NT2/D1 (cell line): ENCODE results near the gene ST3GAL4.

ENCODE experiments used
- SUZ12 ChIP-seq: IDR thresholded peaks from 2 replicates; pipeline ENCODE4 v1.6.1; 2011; ENCODE audit not compliant: insufficient read length, insufficient read depth; ENCODE audit errors: extremely low read depth
- YY1 ChIP-seq: IDR thresholded peaks from 2 replicates; pipeline ENCODE4 v1.6.1; 2011; ENCODE audit not compliant: insufficient read length, insufficient read depth
- ZNF274 ChIP-seq: IDR thresholded peaks from 2 replicates; pipeline ENCODE4 v1.6.1; 2011; ENCODE audit warnings: mild to moderate bottlenecking, low read depth, low read length

- TF ChIP-seq SUZ12 (no peak), ZNF274 (no peak), YY1 (no peak)
Observed at GRCh38 chr11:126332221-126332711, 23.2 kb upstream of the ST3GAL4 start.
